Measurements from ENCODE around the gene GRHPR. TPM values are rescaled to one million over a fixed set of nuclear protein-coding genes. Genes with fewer than 3 reads are reported as not detected.

GRHPR gene
- total and polyA plus RNA-seq, 7 donors, result 72.2 to 138 (median 100) TPM

GRCh38 chr9:37383876-37384746 is 38.4 kb upstream of the GRHPR start:
- H3K36me3 ChIP-seq (ENCODE audit: insufficient read depth in 1 of 2, low read depth in 1 of 2), result no peaks in the 10 kb centered on the region
- TF ChIP-seq, protein P1, sequence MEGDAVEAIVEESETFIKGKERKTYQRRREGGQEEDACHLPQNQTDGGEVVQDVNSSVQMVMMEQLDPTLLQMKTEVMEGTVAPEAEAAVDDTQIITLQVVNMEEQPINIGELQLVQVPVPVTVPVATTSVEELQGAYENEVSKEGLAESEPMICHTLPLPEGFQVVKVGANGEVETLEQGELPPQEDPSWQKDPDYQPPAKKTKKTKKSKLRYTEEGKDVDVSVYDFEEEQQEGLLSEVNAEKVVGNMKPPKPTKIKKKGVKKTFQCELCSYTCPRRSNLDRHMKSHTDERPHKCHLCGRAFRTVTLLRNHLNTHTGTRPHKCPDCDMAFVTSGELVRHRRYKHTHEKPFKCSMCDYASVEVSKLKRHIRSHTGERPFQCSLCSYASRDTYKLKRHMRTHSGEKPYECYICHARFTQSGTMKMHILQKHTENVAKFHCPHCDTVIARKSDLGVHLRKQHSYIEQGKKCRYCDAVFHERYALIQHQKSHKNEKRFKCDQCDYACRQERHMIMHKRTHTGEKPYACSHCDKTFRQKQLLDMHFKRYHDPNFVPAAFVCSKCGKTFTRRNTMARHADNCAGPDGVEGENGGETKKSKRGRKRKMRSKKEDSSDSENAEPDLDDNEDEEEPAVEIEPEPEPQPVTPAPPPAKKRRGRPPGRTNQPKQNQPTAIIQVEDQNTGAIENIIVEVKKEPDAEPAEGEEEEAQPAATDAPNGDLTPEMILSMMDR (IDR thresholded peaks at IDR 0.05), result no peak
- intact Hi-C loops (cut with DNase I), result no loop called here
- no peaks in the 10 kb centered on the region for H3K4me1 ChIP-seq
- no peak overlapping the region for H3K27ac ChIP-seq
- no peak for DNase-seq
- no peak overlapping the region for H3K4me3 ChIP-seq
- ATAC-seq, result no peak
- 78 to 81% (median 80%) methylated on average over 12 of the region's 12 CpGs for WGBS, 3 donors
- H3K9me3 ChIP-seq, result no peaks in the 10 kb centered on the region
- no peaks in the 10 kb centered on the region for H3K27me3 ChIP-seq (ENCODE audit: insufficient read depth in 3 of 3, low read length in 2 of 3)

DNA sequence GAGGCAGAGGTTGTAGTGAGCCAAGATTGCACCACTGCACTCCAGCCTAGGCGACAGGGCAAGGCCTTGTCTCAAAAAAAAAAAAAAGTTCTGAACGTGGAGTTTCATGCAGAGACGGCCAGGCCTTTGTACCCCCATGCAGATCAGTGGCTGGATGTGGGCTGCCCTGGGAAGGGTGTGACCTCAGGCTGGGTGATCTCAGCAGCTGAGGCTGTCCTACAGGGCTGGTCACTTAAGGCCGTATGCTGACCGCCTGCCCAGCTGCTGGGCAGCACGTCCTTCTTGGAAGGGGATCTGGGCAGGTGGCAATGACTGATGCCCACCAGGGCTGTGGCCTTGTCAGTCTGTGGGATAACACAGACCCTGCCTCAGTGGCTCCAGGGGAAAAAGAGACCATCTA is 37.2 kb upstream of the GRHPR start:
- ATAC-seq (no peak), DNase-seq (no peak)
- intact Hi-C loops (cut with DNase I), result no loop called here
- Histone ChIP-seq H3K27ac (no peak overlapping the region), H3K4me3 (no peak overlapping the region), H3K27me3 (ENCODE audit: insufficient read depth in 3 of 3, low read length in 2 of 3) (no peaks in the 10 kb centered on the region), H3K4me1 (no peaks in the 10 kb centered on the region), H3K36me3 (ENCODE audit: insufficient read depth in 1 of 2, low read depth in 1 of 2) (no peaks in the 10 kb centered on the region), H3K9me3 (no peaks in the 10 kb centered on the region)
- 63 to 65% (median 63%) methylated on average over 6 of the region's 6 CpGs for WGBS, 3 donors
- TF ChIP-seq, protein P1 (IDR thresholded peaks at IDR 0.05), result no peak

GRCh38 chr9:37386988-37387387 is 35.5 kb upstream of the GRHPR start:
- TF ChIP-seq, protein P1 (IDR thresholded peaks at IDR 0.05), result no peak
- H3K27me3 ChIP-seq (ENCODE audit: insufficient read depth in 3 of 3, low read length in 2 of 3), result no peaks in the 10 kb centered on the region
- no peaks in the 10 kb centered on the region for H3K36me3 ChIP-seq (ENCODE audit: insufficient read depth in 1 of 2, low read depth in 1 of 2)
- no peaks in the 10 kb centered on the region for H3K4me1 ChIP-seq
- no peak for ATAC-seq
- DNase-seq, result no peak
- intact Hi-C loops (cut with DNase I), result no loop called here
- H3K27ac ChIP-seq, result no peak overlapping the region
- no peak overlapping the region for H3K4me3 ChIP-seq
- 68 to 73% (median 72%) methylated on average over 10 of the region's 10 CpGs for WGBS, 3 donors
- no peaks in the 10 kb centered on the region for H3K9me3 ChIP-seq

DNA sequence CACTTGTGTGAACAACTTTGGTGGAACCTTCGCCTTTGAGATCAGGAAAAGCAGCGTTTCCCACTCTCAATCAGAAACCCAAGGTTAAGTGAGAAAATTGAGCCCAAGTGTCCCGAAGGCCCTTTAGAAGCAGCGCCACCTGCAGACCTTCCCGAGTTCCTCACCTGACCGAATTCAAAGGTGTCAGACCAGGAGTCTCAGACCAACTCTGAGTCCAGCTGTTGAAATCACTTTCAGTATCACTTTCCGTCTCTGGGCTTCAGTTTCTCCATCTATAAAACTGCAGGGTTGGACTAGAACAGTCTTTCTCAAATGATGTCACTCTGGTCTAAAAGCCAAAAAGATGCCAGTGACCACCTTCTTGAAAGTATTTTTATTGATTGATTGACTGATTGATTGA is 31.7 kb upstream of the GRHPR start:
- no peaks in the 10 kb centered on the region for H3K27me3 ChIP-seq (ENCODE audit: insufficient read depth in 3 of 3, low read length in 2 of 3)
- H3K4me3 ChIP-seq, result no peak overlapping the region
- intact Hi-C loops (cut with DNase I), result no loop called here

More for the DNA sequence above, 31.7 kb upstream of the GRHPR start:
- Histone ChIP-seq H3K9me3 (no peaks in the 10 kb centered on the region), H3K27ac (no peak overlapping the region), H3K36me3 (ENCODE audit: insufficient read depth in 1 of 2, low read depth in 1 of 2) (no peaks in the 10 kb centered on the region), H3K4me1 (no peaks in the 10 kb centered on the region)
- TF ChIP-seq, protein P1 (IDR thresholded peaks at IDR 0.05), result no peak
- WGBS, 3 donors, result 46 to 49% (median 48%) methylated on average over 7 of the region's 7 CpGs
- ATAC-seq (no peak), DNase-seq (no peak)

Measured in psoas muscle (tissue), 8 donors.